ENCODE data around the gene PIK3R5. TPM values are rescaled to one million over a fixed set of nuclear protein-coding genes. Genes with fewer than 3 reads are reported as not detected.

Gene PIK3R5
- polyA plus RNA-seq, 1 donor from 2014 or later = not detected

GRCh38 chr17:8913091-8913490, 52.4 kb downstream of the PIK3R5 start:
- Histone ChIP-seq H3K36me3 (ENCODE audit: insufficient read depth, low read length) (no peaks in the 10 kb centered on the region), H3K9me2 (ENCODE audit: insufficient read depth, low read length) (no peaks in the 10 kb centered on the region), H3K9ac (ENCODE audit: low read length) (no peak overlapping the region), H3K4me3 (ENCODE audit: low read length) (no peak overlapping the region), H4K20me1 (ENCODE audit: insufficient read depth) (no peaks in the 10 kb centered on the region), H2AFZ (ENCODE audit: low read depth, low read length) (no peak overlapping the region), H3K27me3 (ENCODE audit: insufficient read depth, low read depth, low read length) (no peaks in the 10 kb centered on the region), H3K4me2 (ENCODE audit: low read length) (no peak overlapping the region), H3K27ac (ENCODE audit: low read length) (no peak overlapping the region), H3K79me2 (replicated peaks; ENCODE audit: insufficient read depth, low read length) (no peaks in the 10 kb centered on the region), H3K9me3 (ENCODE audit: low read length) (peaks cover 6% of the 10 kb centered on the region), H3F3A (ENCODE audit: insufficient read depth, low read length, poor library complexity, severe bottlenecking) (no peaks in the 10 kb centered on the region)
- TF ChIP-seq EZH2 (IDR thresholded peaks at IDR 0.05; ENCODE audit: borderline replicate concordance, insufficient read depth, low read length, poor library complexity, severe bottlenecking) (no peak), MXI1 (conservative IDR thresholded peaks at IDR 0.05; ENCODE audit: poor library complexity, severe bottlenecking) (no peak), EP300 (conservative IDR thresholded peaks at IDR 0.05; ENCODE audit: poor library complexity, severe bottlenecking) (no peak), SMC3 (conservative IDR thresholded peaks at IDR 0.05; ENCODE audit: poor library complexity) (no peak), POLR2AphosphoS5 (IDR thresholded peaks at IDR 0.05) (no peak), TAF1 (IDR thresholded peaks at IDR 0.05; ENCODE audit: low read depth) (no peak), RAD21 (conservative IDR thresholded peaks at IDR 0.05) (no peak)

- no peak overlapping the region for H3K4me2 ChIP-seq (ENCODE audit: low read length)
These were observed 53.2 kb downstream of the PIK3R5 start for GRCh38 chr17:8912084-8912981.

More at GRCh38 chr17:8912084-8912981, 53.2 kb downstream of the PIK3R5 start:
- TF ChIP-seq EP300 (conservative IDR thresholded peaks at IDR 0.05; ENCODE audit: poor library complexity, severe bottlenecking) (no peak), SMC3 (conservative IDR thresholded peaks at IDR 0.05; ENCODE audit: poor library complexity) (no peak), POLR2AphosphoS5 (IDR thresholded peaks at IDR 0.05) (no peak), TAF1 (IDR thresholded peaks at IDR 0.05; ENCODE audit: low read depth) (no peak), EZH2 (IDR thresholded peaks at IDR 0.05; ENCODE audit: borderline replicate concordance, insufficient read depth, low read length, poor library complexity, severe bottlenecking) (no peak), RAD21 (conservative IDR thresholded peaks at IDR 0.05) (no peak), CTCF (IDR thresholded peaks at IDR 0.05; ENCODE audit: poor library complexity, severe bottlenecking) (no peak), MXI1 (conservative IDR thresholded peaks at IDR 0.05; ENCODE audit: poor library complexity, severe bottlenecking) (no peak), REST (IDR thresholded peaks at IDR 0.05; ENCODE audit: borderline replicate concordance) (no peak)
- Histone ChIP-seq H3K9me3 (ENCODE audit: low read length) (peaks cover 5% of the 10 kb centered on the region), H2AFZ (ENCODE audit: low read depth, low read length) (no peak overlapping the region), H3K9me2 (ENCODE audit: insufficient read depth, low read length) (no peaks in the 10 kb centered on the region), H3K79me2 (replicated peaks; ENCODE audit: insufficient read depth, low read length) (no peaks in the 10 kb centered on the region), H3K9ac (ENCODE audit: low read length) (no peak overlapping the region), H3K27me3 (ENCODE audit: insufficient read depth, low read depth, low read length) (no peaks in the 10 kb centered on the region), H3K36me3 (ENCODE audit: insufficient read depth, low read length) (no peaks in the 10 kb centered on the region), H3F3A (ENCODE audit: insufficient read depth, low read length, poor library complexity, severe bottlenecking) (no peaks in the 10 kb centered on the region), H4K20me1 (ENCODE audit: insufficient read depth) (no peaks in the 10 kb centered on the region), H3K4me3 (ENCODE audit: low read length) (no peak overlapping the region), H3K27ac (ENCODE audit: low read length) (no peak overlapping the region)

Measured in neural cell (in vitro differentiated cells).